ENCODE data around the gene TMEM61.
"Not testable (repeated sequence)": the region's sequence is repeated elsewhere in the genome, so short reads cannot be mapped to it uniquely, and the experiment has no call there.

Gene TMEM61

DNA sequence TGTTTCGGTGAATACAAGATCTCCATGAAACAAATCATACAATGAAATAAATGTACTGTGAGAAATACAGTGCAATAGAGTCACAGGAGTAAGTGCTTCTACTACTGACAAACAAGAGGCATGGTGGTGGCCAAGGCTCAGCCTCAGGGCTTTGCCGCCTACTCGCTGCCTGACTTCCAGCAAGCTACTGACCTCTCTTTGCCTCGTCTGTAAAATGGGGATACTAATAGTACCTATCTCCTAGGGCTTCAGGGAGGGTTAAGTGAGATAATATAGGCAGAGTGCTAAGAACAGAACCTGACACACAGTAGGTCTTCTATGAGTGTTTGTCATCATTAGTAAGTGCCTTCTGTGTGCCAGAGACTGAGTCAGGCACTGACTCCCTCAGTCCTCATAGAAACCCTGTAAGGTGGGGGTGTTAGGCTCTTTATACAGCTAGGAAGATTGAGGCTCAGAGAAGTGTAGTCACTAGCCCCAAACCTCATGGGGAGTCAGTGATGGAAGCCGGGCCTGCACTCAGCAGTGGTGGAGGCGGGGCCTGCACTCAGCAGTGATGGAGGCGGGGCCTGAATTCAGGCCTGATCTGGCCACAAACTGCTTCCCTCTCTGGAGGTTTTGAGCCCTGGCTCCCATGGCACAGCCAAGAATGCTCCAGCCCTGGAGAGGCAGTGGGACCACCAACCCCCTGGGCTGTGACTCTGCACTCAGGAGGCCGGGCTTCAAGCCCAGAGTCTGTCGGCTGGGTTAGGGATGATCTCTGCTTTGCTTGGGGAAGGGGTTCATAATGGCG is 25.1 kb downstream of the TMEM61 start:
- no peak for DNase-seq

DNA sequence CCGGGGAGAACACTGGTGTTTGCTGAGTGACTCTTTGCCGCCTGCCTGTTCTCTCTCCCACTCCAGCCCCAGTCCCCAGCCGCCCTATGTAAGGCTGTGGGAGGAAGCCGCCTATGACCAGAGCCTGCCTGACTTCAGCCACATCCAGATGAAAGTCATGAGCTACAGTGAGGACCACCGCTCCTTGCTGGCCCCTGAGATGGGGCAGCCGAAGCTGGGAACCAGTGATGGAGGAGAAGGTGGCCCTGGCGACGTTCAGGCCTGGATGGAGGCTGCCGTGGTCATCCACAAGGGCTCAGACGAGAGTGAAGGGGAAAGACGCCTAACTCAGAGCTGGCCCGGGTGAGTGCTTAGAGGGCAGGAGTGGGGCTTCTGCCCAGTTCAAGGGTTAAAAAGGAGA is 26.5 kb downstream of the TMEM61 start:
- no peak for DNase-seq

DNA sequence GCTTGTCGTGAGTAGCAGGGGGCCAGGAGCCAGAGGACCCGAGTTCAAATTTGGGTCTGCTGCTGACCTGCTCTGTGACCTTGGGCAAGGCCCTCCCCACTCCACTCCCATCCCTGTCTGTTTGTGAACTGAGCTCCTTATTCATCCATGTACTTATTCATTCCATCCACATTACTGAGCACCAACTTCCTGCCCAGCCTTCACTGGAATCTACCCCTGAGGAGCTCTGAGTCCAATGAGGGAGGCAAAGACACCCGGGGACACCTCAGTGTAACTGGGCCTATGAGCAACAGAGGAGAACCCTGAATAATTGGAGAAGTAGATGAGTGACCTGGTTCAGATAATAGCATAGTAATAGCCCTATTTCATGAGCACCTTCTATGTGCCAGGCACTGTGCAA is 27.2 kb downstream of the TMEM61 start:
- DNase-seq, result no peak

DNA sequence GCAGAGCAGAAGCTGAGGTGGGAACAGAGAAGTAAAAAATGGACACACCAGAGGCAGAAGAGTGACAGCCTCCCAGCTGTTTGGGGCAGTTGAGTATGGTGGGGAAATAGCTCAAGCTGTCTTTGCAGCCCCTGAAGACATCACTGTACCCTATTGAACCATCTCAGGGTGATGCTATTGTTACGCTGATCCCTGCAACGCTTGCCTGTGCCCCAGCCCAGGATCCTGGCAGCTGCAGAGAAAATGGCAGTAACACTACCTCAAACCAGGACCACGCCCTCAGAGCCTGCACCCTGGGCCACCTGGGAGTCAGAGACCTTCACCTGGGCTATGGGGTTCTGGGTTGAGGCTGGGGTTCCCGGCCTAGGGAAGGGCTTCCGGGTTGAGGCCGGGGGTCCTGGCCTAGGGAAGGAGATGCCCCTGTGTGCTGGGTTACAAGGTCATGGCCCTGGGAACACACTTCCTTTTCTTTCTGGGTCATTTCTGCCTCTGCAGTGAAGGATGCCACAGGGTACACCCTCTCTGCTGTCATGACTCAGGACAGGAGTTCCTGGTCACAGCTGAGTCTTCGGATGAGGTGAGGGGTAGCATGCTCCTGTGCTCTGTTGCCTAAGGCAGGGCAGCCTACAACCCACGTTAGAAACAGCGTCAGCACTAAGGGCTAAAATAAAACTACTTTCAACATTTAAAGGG is 29.9 kb downstream of the TMEM61 start:
- DNase-seq, result no peak

DNA sequence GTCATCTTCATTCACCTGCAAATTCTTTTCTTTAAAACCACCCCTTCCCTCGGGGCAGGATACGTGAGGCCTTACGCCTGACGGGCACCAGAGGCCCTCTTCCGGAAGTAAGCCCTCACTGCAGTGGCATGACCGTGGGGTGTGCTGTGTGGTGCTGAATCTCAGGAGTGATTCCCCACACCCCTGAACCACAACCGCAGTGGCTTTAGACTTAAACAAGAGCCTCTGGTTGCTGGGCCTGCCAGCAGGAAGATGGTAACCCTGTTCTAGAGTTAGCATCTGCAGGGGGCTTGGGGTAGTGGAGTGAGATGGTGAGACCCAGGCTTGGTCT is 30.4 kb downstream of the TMEM61 start:
- no peak for DNase-seq

DNA sequence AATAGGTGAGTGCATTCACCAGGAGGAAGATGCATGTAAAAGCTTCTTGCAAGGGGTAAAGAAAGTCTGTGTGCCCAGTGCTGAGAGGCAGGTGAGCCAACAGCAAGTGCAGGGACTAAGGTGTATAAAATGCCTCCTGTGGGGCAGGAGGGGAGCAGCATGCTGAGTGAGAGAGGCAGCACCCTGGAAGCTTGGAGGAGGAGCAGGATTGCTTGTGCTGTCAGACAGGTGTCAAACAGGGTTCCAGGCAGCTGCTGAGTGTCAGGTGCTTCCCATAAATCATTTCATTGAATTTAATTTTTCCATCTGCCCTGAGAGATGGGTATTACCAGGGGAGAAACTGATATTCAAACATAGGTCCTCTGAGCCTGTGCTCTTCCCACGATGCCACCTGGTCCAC is 32.2 kb downstream of the TMEM61 start:
- DNase-seq, result no peak

DNA sequence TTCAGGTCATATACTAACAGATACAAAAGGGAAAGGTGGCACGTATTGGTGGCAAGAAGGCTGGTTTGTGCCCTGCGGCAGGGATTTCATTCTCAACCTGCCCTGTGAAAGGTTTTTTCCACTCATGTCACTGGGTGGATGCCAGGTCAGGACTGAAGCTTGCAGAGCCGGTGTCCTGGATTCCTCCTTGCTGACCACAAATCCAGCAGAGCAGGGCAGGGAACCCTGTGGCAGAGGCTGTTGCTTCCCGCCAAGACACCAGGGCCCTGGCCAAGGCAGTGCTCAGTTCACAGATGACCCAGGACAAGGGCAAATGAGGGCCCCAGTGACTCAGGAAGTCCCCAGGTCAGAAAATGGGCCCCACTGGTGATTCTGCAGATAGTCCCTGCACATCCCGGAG is 34.7 kb downstream of the TMEM61 start:
- DNase-seq, result no peak

DNA sequence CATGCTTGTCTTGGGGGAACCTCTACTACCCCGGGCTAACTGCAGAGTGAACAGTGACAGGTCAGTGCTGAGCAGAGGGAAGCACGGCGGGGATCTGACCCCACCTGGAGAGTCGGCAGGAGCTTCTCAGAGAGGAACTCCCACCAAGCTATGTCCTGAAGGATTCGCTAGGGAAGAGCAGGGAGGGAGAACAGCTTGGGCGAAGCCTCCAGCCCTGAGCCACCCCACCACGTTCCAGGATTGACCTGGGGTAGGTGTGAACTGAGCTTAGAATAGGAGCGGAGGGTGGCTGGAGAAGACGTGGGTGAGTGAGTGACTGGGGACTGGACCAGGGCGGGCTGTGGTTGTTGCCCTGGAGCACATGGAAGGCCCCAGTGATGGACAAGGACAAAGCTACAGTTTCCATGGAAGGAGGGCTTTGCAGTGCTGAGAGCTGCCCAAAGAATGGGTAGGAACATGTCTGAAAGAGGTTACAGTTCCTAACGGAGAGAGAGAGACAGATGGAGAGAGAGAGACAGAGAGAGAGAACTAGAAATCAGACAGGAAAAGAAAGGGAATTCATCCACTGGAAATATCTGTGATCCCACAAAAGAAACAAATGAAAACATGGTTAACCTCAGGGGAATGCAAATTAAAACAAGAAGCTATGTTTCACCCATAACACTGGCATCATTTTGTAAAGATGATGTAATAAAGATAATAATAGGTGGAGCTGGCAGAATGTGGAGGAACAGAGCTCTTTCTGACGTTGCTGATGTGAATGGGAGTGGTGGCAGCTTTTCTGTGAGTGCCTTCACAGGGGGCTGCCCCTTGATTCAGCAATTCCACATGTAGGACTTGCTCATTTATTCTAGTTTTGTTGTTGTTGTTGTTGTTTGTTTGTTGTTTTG is 35.5 kb downstream of the TMEM61 start:
- no peak for DNase-seq

DNA sequence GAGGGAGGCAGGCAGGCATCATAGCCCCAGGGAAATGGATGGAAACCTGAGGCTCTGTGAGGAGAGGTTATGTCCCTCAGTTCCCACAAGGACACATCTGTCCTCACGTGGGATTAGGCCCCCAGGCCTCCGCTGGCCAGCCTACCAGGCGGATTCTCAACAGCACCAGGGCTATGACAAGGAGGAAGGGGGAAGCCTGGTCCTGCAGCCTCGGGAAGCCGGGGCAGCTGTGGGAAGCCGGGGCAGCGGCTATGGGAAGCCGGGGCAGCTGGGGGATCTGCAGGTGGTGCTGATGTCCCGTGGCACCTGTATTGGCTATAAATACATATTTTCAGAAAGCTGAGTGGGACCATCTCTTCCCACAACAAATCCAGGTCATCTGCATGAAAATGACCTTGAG is 38.0 kb downstream of the TMEM61 start:
- DNase-seq, result no peak

DNA sequence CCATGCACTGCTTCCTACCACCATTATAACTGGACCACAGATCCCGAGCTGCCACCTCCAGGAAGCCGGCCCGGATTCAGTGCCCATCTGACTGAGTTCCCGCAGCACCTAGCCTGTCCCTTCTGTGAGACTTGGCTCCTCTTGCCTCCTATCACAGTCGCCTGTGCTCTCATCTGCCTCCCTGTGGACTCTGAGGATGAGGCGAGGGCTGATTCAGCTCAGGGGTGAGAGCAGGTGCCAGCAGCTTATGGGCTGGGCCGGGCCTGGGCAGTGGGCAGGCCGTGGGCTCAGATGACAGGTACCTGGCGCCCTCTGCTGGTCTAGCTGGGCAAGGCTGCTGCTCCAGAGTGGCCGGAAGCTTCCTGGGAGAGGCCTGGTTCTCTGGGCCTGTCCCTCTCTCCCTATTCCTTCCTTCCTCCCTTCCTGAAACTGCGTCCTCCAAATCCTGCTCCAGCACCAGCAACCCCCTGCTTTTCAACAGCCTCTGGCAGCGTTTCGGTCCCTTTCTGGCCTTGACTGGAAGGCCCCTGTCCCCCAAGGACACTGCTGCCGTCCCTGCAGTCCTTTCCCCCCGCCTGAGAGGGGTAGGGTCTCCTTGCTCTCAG is 41.6 kb downstream of the TMEM61 start:
- peak; percentile 57 for DNase-seq

DNA sequence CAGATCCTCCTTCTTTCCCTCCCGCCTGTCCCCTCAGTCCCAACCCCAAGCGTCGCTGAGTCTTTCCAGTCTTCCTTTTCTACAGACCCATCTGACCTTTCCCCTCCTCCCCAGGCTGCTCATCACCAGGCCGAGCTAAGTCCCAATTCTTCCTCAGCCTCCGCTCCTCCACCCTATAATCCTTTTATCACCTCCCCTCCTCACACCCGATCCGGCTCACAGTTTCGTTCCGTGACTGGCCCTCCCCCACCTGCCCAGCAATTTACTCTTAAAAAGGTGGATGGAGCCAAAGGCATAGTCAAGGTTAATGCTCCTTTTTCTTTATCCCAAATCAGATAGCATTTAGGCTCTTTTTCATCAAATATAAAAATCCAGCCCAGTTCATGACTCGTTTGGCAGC is 43.7 kb downstream of the TMEM61 start:
- DNase-seq, result not testable (repeated sequence)

DNA sequence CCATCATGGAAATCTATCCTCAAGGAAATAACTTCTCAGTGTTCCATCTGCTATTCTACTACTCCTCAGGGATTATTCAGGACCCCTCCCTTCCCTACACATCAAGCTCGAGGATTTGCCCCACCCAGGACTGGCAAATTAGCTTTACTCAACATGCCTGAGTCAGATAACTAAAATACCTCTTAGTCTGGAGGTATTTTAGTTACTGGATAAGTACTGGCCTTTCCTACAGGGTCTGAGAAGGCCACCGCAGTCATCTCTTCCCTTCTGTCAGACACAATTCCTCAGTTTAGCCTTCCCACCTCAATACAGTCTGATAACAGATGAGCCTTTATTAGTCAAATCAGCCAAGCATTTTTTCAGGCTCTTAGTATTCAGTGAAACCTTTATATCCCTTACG is 46.3 kb downstream of the TMEM61 start:
- DNase-seq, result not testable (repeated sequence)

DNA sequence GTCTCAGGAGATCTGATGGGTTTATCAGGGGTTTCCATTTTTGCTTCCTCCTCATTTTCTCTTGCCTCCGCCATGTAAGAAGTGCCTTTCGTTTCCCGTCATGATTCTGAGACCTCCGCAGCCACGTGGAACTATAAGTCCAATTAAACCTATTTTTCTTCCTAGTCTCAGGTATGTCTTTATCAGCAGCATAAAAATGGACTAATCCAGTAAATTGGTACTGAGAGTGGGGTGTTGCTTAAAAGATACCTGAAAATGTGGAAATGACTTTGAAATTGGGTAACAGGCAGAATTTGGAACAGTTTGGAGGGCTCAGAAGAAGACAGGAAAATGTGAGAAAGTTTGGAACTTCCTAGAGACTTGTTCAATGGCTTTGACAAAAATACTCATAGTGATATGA is 50.7 kb downstream of the TMEM61 start:
- DNase-seq, result not testable (repeated sequence)

DNA sequence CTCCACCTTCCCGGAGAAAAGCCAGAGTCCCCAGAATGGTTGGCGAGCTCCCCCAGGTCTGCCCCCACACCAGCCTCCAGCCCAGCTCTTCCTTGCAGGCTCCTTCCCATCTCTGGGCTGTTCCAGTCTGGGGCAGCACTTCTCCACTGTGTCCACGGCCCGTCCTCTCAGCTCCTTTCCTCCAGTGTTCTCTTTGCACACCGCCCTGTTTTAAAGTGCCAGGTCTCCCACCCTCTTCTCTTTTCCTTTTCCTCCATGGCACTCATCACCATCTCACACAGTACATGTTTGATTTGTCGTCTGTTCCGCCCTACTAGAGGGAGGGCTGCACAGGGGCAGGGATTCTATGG is 52.8 kb downstream of the TMEM61 start:
- DNase-seq, result no peak

DNA sequence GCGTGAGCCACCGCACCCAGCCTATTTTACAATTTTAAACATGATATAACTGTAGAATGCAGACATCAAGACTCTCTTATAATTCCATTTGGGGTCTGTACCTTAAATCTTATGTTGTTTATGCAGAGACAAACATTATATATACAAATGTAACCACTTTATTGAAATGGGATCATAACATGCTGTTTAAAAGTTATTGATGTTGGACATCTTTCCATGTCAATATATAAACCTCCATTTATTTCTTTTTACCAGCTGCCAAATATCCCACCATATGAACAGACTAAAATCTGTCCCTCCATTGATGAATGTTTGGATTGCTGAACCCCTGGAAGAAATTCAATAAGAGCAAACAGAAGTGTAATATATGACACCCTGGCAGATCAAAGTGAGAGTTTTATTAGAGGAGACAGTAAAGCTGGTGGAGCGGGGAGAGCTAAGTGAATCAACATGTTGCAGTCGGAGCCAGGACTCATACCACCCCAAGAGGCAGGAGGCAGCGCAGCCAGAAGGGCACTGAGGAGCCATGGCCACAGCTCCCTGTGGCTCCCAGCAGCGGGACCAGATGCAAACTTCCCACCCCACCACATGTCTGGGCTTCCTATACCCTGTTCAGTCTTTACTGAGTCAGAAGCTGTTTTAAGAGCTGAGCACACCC is 54.2 kb downstream of the TMEM61 start:
- no peak for DNase-seq

DNA sequence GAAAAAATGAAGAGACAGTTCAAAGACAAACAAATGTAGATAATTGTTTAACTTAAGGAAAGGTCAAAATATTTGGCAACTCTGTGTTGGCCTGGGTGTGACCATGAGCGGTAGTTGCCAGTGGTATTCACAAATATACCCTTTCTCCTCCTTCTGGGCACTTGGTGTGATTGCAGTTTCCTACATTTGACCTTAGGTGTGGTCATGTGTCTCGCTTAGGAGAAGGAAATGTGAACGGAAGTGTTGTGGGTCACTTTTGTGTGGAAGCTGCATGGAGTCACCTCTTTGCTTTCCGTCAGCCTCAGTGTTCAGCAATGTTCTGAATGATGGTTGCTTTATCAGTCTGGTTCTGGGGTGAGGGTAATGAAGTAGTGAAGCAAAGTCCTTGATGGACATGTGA is 55.5 kb downstream of the TMEM61 start:
- no peak for DNase-seq

DNA sequence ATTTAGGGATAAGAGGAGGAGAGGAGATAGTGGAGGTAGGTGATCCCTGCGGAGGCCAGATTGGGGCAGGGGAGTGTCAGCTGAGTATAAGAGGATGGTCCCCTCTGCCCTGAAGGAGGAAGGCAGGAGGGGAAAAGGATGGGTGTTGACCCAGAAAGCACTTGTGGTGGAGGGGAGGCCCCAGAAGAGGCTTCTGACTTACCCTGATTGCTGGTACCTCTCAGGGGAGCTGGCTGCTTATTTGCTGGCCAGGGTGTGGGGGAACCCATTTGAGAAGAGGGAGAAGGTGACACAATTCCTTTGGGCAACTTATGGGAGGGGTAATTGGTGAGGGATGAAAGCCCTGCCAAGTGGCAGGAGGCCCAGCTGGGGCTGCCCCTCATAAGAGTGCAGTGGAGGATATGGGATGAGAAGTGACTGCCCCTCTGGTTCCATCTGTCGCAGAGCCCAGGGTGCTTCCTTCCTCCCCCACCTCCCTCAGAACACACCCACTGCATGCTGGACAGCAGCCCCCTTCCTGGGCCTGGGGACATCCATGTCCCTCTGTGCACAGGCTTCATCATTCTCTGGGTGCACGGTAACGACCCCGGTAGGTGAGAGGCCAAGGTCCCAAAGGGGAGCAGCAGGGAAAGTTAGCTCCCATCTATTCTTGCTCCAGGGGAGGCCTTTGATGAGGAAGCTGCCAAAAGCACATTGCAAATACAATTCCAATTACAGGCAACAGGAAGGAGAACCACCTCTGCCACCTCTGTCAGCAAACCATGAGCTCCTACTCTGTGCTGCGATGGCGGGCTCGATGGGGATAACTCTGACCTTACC is 57.5 kb downstream of the TMEM61 start:
- no peak for DNase-seq

DNA sequence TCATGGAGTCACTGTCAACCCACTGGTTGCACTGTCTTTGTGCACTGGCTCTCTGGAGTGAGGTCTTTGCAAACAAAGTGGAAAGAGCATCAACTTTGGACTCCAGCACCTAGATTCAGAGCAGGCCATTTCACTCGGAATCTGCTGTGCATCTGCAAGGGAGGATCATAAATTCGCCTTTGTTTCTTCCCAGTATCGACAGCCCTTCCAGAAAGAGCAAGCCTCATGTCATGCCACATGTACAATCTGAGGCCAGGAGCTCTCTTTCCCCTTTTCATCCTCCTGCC is 58.1 kb downstream of the TMEM61 start:
- DNase-seq, result no peak

DNA sequence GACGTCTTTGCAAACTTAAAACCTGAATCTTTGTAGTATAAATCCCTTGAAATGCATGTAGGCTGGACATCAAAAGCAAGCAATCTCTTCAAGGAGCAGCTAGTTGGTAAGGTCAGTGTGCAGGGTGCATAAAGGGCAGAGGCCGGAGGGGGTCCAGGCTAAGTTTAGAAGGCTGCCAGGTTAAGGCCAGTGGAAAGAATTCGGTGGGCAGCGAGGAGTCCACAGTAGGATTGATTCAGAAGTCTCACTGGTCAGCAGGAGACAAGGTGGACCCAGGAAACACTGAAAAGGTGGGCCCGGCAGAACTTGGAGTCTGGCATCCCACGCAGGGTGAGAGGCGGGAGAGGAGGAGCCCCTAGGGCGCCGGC is 58.5 kb downstream of the TMEM61 start:
- no peak for DNase-seq

DNA sequence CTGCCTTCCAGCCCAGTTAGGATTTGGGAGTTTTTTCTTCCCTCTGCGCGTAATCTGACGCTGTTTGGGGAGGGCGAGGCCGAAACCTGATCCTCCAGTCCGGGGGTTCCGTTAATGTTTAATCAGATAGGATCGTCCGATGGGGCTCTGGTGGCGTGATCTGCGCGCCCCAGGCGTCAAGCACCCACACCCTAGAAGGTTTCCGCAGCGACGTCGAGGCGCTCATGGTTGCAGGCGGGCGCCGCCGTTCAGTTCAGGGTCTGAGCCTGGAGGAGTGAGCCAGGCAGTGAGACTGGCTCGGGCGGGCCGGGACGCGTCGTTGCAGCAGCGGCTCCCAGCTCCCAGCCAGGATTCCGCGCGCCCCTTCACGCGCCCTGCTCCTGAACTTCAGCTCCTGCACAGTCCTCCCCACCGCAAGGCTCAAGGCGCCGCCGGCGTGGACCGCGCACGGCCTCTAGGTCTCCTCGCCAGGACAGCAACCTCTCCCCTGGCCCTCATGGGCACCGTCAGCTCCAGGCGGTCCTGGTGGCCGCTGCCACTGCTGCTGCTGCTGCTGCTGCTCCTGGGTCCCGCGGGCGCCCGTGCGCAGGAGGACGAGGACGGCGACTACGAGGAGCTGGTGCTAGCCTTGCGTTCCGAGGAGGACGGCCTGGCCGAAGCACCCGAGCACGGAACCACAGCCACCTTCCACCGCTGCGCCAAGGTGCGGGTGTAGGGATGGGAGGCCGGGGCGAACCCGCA is 59.1 kb downstream of the TMEM61 start, which contains the start of gene PCSK9:
PCSK9 (plus strand) TSS at position 207 of the 741 bp plus-strand sequence; CDS start at position 497, 290 bp downstream.
- no peak for DNase-seq

Measured in activated CD4-positive, alpha-beta T cell treated with anti-CD3 and anti-CD28 coated beads, Interleukin-2, amount 50 U/mL, for 1 hour (primary cell).